ENCODE measurements around the gene FBN2. TPM values are rescaled to one million over a fixed set of nuclear protein-coding genes. Genes with fewer than 3 reads are reported as not detected.

Gene FBN2
- total RNA-seq, 4 donors from 2014 or later: 0.04 to 0.39 (median 0.15) TPM; not detected in 1

- intact Hi-C loops (cut with DNase I; ENCODE audit: low total_unique reads): no loop called here
- TF ChIP-seq CTCF (IDR thresholded peaks at IDR 0.05) (no peak), POLR2A (IDR thresholded peaks at IDR 0.05) (no peak)
- DNase-seq (ENCODE audit: low spot score in 2 of 2): no peak
- WGBS, 2 donors: 26 to 40% methylated on average over 2 of the region's 2 CpGs
- no peak overlapping the region for H3K4me3 ChIP-seq (ENCODE audit: low read depth, poor library complexity, severe bottlenecking)
These were observed 124.7 kb downstream of the FBN2 start for GRCh38 chr5:128413356-128413755.

- H3K4me3 ChIP-seq (ENCODE audit: low read depth, poor library complexity, severe bottlenecking): no peak overlapping the region
- TF ChIP-seq CTCF (IDR thresholded peaks at IDR 0.05) (no peak), POLR2A (IDR thresholded peaks at IDR 0.05) (no peak)
- WGBS, 2 donors: 67 to 73% methylated on average over 1 of the region's 1 CpG
- intact Hi-C loops (cut with DNase I; ENCODE audit: low total_unique reads): no loop called here
- DNase-seq (ENCODE audit: low spot score in 2 of 2): no peak
These were observed 125.7 kb downstream of the FBN2 start for GRCh38 chr5:128412145-128412930.

- intact Hi-C loops (cut with DNase I; ENCODE audit: low total_unique reads): no loop called here
- no peak for TF ChIP-seq POLR2A (IDR thresholded peaks at IDR 0.05)
- TF ChIP-seq CTCF (IDR thresholded peaks at IDR 0.05): no peak
- DNase-seq (ENCODE audit: low spot score in 2 of 2): no peak
- no peak overlapping the region for H3K4me3 ChIP-seq (ENCODE audit: low read depth, poor library complexity, severe bottlenecking)
These were observed 128.8 kb downstream of the FBN2 start for GRCh38 chr5:128409166-128409800.

GRCh38 chr5:128408622-128409021 is 129.4 kb downstream of the FBN2 start:
- no peak overlapping the region for H3K4me3 ChIP-seq (ENCODE audit: low read depth, poor library complexity, severe bottlenecking)
- intact Hi-C loops (cut with DNase I; ENCODE audit: low total_unique reads): no loop called here
- TF ChIP-seq CTCF (IDR thresholded peaks at IDR 0.05) (no peak), POLR2A (IDR thresholded peaks at IDR 0.05) (no peak)
- WGBS, 2 donors: 87 to 88% methylated on average over 5 of the region's 5 CpGs
- DNase-seq (ENCODE audit: low spot score in 2 of 2): no peak

- intact Hi-C loops (cut with DNase I; ENCODE audit: low total_unique reads): no loop called here
- DNase-seq (ENCODE audit: low spot score in 2 of 2): no peak
- TF ChIP-seq POLR2A (IDR thresholded peaks at IDR 0.05): no peak
- TF ChIP-seq CTCF (IDR thresholded peaks at IDR 0.05): no peak
- WGBS, 2 donors: 90 to 92% methylated on average over 1 of the region's 1 CpG
- H3K4me3 ChIP-seq (ENCODE audit: low read depth, poor library complexity, severe bottlenecking): no peak overlapping the region
These were observed 130.1 kb downstream of the FBN2 start for GRCh38 chr5:128407944-128408343.

Data from lower leg skin (tissue), 4 donors.